GM12875 (cell line): ENCODE measurements around the gene ANKS1A.

Experiments
- H3K4me3 ChIP-seq: one replicate; pipeline ENCODE4 v1.5.1; 2011; ENCODE audit warnings: low read depth, low read length, control low read depth
- CTCF ChIP-seq: IDR thresholded peaks from 2 replicates; pipeline ENCODE4 v1.5.1; 2011; ENCODE audit warnings: low read depth, mild to moderate bottlenecking, control low read depth, inconsistent platforms, low read length, moderate library complexity, borderline replicate concordance; ENCODE audit not compliant: insufficient read depth

Gene ANKS1A

GRCh38 chr6:35027807-35028206 lies 138.8 kb downstream of the ANKS1A start:
- no peak overlapping the region for H3K4me3 ChIP-seq
- TF ChIP-seq CTCF: no peak

DNA sequence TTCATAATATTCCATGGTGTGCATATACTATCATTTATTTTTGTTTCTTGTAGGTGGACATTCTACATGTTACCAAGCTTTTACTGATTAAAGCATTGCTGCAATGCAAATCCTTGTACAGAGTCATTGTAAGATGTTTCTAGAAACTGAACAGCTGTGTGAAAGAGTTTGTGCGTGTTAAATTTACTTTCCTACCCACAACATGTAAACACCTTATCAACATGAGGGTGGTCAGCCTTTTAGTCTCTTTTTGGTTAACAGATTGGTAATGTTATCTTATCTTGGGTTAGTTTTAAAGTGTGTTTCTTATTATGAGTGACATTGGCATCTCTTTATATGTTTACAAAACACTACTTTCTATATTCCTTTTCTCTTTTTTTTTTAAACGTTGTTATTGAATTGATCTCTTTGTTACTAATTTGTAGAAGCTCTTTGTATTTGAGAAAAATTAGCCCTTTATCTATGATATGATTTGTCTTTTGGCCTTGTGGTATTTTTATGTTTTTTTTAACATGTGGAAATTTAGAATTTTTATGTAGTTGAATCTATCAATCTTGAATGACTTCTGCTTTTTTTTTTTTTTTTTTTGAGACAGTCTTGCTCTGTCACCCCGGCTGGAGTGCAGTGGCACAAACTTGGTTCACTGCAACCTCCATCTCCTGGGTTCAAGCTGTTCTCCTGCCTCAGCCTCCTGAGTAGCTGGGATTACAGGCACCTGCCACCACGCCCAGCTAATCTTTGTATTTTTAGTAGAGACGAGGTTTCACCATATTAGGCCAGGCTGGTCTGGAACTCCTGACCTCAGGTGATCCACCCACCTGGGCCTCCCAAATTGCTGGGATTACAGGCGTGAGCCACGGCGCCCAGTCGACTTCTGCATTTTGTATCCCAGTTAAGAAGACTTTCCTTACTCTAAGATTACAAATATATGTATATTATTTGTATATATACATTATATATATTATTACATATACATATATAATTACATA lies 140.0 kb downstream of the ANKS1A start:
- no peak for TF ChIP-seq CTCF
- no peak overlapping the region for H3K4me3 ChIP-seq

GRCh38 chr6:35030099-35030498 lies 141.0 kb downstream of the ANKS1A start:
- TF ChIP-seq CTCF: no peak
- H3K4me3 ChIP-seq: no peak overlapping the region

GRCh38 chr6:35031611-35032529 lies 142.8 kb downstream of the ANKS1A start:
- TF ChIP-seq CTCF: no peak
- H3K4me3 ChIP-seq: no peak overlapping the region

DNA sequence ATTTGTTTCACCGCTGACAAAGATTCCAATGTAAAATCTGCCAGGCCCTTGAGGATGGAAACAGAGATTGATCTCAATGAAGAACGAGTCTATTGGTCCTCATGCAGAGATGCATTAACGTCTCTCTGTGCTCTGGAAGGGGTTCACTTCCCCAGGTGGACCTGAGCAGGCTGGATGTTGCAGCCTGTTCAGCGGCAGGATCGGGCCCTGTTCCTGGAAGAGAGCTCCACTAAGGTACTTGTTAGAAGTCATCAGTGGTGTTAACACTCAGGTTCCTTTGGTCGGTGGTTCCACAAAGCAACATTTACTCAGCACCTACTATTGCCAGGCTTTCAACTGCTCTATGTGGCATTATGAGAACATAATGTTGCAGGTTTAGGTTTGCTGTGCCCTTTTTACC lies 144.6 kb downstream of the ANKS1A start:
- no peak overlapping the region for H3K4me3 ChIP-seq
- no peak for TF ChIP-seq CTCF

DNA sequence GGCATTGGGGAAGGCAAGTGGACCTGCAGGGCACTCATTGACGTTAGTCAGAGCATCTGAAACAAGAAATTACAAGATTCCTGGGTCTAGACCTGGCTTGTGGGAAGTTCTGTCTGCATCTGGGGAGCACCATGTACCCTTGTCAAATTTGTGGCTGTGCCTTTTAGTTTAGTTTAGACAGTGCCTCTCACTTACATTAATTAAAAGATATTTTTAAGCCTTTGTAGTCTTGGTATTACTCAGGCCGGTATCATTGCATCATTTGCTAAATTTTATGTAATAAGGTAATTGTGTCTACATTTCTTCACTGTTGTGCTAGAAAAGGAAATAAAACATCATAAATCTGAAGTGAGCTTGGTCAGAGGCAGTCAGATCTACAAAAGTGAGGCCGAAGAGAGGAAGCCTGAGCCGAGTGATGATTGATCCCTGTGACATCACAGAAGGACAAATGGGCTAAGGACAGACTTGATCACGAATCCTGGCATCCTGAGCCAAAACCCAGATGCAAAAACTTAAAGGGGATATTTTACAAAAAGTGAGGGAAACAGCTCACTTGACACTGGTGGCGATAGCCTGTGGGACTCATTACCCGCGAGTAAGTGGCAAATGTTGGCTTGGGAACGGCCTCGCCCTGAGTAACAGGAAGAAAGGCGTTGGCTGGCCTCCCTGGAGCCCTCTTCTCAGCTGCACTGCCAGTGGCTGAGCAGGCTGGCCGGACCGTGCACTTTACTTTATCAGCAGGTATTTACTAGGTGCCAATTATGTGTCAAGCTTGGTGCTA lies 145.5 kb downstream of the ANKS1A start:
- no peak overlapping the region for H3K4me3 ChIP-seq
- no peak for TF ChIP-seq CTCF
